Stimulated activated CD8-positive, alpha-beta memory T cell treated with anti-CD3 and anti-CD28 coated beads, Interleukin-12 subunit alpha, Interleukin-12 subunit beta, amount 100 ng/mL, for 1 hour (primary cell): ENCODE data around the gene ACOXL.

ENCODE experiments used
- DNase-seq: peaks from one replicate; pipeline ENCODE4 v3.0.0-alpha.2; 2020; ENCODE audit warnings: low read depth

The ACOXL gene

GRCh38 chr2:110794390-110794789, 62.0 kb downstream of the ACOXL start:
- no peak for DNase-seq

DNA sequence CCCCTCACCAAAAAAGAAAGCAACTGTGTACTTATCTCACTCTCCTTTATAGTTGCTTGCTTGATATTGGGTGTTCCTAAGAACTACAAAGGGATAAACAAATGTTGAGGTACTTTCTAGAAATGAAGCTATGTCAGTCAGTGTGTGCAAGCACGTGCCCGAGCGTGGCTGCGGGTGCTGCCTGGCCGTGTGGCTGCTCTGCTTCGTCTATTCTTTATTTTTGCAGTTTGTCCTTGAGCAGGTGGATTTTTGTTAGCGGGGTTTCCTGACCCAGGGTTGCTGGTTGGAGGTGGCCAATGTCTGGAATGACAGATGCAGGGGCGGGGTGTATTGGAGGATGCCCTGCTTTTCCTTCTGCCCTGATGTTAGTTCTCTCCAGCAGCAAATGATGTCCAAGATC, 62.6 kb downstream of the ACOXL start:
- DNase-seq = no peak

DNA sequence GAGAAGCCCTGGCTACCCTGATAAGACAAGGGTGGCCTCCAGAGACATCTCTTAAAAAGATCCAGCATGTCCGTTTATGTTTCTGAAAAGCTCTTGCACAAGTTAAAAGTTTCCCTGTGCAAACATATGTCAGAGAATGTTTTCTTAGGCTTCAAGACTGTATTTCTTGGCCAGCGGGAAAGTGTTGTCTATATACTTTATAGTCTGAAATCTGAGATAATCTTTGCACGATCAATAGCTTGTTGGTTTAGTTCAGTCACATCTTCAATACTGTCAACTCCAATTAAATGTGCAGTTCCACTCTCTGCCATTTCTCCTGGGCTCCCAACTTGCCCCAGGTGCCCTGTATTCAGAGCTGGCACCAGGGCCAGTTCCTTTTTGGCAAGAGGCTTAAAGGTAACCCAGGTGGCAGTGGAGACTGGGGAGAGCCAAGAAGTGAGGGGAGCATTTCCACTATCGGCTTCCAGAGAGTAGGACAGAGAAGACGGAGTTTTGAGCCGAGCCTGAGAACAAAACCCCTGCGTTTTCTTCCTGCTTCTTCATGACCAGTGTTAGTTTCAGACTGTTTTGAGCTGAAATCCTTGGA, 64.4 kb downstream of the ACOXL start:
- DNase-seq = no peak

- no peak for DNase-seq
Observed at GRCh38 chr2:110799376-110799775, 67.0 kb downstream of the ACOXL start.

GRCh38 chr2:110800611-110801402, 68.4 kb downstream of the ACOXL start:
- DNase-seq = no peak

GRCh38 chr2:110802208-110802932, 70.0 kb downstream of the ACOXL start:
- DNase-seq = no peak

DNA sequence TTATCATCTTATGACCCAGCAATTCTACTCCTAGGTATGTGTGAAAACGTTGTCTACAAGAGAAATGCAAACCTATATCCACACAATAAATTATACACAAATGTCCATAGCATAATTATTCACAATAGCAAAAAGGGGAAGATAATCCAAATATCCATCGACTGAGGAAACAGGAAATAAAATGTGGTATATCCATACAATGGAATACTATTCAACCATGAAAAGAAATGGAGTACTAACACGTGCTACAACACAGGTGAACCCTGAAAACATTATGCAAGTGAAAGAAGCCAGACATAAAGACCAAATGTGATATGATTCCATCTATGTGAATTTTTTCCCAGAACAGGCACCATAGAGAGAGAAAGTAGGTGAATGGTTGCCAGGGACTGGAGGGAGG, 72.1 kb downstream of the ACOXL start:
- DNase-seq = no peak

- DNase-seq = peak; percentile 19
Observed at GRCh38 chr2:110804915-110805314, 72.5 kb downstream of the ACOXL start.

DNA sequence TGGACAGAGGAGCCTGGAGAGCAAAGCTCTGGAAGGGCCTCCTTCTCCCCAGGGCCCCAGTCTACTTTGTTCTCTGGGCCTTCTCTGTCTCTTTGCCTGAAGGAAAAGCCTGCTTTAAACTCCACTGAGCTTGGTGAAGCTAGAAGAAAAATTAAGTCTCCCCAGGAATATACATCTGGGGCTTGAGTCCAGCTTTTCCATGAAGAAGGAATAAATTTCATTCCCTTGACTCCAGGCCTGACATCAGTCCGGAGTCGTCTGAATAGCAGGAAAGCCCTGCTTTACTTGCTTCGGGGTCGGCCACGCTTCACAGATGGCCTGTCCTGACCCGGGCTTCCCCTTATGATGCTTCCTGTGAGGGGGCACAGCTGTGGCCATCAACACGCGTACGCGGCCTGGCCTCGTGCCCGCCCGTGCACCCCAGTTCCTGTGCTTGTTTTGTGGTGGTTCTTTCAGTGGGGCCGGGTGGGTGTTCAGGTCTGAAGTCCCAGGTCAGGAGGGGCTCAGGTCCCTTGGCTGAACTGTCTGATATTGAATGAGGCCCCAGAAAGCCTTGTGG, 73.6 kb downstream of the ACOXL start:
- DNase-seq = no peak

DNA sequence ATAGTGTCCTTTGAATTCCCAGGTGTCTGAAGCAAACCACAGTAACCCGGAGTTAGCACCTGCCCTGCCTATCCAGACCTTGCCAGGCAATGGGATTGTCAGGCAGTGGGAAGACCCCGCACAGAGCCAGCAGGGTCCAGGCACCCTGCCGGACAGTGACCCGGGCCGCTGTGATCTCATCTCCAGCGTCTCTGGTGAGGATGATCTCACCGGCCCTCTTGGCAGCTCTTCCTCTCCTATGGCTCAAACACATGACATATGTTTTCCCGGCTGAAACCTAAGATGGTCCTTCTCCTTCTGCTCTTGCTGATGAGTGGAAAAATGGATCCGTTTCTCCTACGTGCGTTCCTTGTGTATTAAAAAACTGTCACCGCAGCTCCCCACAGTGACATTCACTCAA, 75.1 kb downstream of the ACOXL start:
- DNase-seq = no peak

- DNase-seq = no peak
Observed at GRCh38 chr2:110810404-110810803, 78.0 kb downstream of the ACOXL start.

DNA sequence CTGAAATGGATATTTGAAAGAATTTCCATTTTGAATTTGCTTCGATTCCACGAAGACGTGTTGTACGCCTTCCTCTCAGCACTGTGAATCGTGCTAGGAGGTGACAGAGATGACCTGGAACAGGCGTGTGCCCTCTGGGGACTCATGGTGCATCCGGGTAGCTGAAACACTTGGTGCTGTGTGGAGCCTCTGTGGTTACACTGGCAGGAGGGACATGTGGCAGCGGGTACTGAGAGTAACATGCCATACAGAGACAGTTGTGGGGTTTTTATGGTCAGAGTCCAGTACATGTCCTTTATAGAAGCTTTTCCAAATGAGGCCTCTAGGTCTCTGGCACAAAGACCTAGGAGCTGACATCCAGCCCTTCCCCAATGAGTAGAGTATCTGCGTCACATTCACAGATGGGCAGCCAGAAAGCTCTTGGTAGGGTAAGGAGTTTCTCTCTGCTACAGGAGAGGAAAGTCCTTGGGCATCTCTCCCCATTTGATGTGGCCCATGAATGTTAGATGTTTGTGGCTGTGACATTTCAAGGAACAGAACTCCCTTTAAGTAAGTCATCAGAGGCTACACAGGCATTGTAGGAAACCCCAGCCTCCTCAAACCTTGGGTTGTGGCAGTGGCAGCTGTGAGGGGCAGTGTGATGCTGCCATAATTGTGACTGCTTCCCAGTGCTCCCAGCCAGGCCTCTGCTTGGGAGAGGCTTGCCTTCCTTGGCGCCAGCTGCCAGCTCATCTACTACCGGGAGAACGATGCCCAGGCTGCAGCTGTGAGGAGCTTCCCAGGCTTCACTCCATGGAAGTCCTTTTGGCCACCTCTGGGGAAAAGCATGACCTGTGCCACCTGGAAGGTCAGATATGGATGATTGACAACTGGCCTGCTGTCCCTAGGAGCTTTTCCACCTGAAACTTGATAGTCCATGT, 80.6 kb downstream of the ACOXL start:
- DNase-seq = no peak

DNA sequence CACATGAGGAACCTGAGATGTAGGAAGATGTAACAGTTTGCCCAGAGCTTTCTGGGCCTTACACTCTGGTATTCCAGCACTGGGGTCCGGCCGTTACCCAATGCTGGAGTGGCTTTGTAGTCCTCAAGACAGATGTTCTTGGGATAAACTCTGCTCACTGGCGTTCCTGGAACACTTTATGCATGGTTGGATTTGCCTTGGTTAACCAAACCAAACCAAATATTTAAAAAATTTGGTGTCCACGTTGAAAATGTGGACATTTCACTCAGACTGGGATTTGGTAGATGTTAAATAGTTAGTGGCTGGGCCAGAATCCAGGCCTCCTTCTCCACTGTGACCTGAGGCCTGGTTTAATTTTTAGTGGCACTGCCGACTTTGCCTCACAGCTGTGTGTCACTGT, 81.5 kb downstream of the ACOXL start:
- no peak for DNase-seq

DNA sequence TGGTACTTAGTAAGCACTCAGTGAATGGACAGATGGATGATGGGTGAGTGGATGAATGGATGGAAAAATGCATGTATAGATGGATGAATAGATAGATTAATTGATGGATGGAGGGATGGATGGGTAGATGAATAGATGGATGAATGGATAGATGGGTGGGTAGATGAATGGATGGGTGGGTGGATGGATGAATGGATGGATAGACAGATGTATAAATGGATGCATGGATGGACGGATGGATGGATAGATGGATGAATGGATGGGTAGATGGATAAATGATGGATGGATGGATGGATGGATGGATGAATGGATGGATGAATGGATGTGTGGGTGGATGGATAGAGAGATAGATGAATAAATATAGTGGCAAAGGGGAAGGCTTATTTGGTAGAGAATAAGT, 83.6 kb downstream of the ACOXL start:
- no peak for DNase-seq

DNA sequence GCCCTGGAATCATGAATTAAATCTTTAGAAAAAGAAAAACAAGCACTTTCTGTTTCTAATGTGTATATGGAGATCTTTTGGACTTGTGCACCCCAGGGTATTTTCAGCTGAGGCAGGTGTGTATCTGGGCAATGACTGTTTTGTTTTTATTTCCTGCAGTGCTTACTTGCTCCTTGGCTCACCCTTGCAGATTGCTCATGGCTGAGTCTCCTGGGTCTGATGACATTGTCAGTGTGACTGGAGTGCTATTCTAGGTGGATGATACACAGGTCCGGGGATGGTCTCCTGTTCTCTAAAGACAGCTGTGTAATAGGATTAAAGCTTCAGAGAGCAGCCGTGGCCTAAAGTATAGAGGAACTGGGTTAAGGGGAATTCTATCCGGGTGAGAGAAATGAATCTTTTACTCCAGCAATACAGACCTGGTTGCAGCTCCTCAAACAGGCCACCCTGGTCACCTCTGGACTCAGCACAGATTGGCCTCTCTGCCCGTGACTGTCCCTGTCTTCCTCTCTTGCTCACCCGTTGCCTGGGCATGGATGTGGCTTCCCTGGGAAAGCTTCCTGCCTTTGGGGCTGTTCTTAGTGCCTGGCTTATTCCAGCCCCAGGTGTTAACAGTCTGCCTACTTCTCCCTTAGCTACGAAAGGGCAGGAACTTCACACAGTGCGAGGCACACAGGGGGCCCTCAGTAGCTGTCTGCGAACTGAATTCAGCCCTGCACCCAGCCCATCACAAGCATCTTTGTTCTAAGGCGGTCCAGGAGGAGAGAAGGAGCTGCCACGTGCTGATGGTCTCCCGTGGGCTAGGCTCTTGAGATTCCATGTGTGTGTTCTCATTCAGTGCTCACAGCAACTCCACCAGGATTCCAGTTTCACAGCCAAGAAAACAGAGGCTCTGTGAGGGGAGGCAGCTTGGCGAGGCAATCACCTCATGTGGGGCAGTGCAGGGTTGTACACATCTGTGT, 84.3 kb downstream of the ACOXL start:
- DNase-seq = no peak

GRCh38 chr2:110818767-110819481, 86.6 kb downstream of the ACOXL start:
- no peak for DNase-seq

- DNase-seq = no peak
Observed at GRCh38 chr2:110819711-110820110, 87.3 kb downstream of the ACOXL start.

- DNase-seq = no peak
Observed at GRCh38 chr2:110820128-110820527, 87.8 kb downstream of the ACOXL start.

GRCh38 chr2:110823165-110823564, 90.8 kb downstream of the ACOXL start:
- DNase-seq = no peak

- no peak for DNase-seq
Observed at GRCh38 chr2:110827511-110827910, 95.1 kb downstream of the ACOXL start.
